ENCODE measurements around the gene SBDS.

SBDS gene

DNA sequence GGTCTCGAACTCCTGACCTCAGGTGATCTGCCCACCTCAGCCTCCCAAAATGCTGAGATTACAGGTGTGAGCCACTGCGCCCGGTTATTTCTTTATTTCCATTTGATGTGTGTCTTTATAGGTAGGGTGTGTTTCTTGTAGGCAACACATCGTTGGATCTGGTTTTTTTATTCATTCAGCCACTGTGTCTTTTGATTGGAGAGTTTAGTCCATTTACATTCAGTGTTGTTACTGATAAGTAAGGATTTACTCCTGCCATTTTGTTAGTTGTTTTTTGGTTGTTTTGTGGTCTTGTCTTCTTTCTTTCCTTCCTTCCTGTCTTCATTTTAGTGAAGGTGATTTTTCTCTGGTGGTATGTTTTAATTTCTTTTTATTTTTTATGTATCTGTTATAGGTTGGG, 57.4 kb downstream of the SBDS start:
- Histone ChIP-seq H3K4me1 (peaks cover 3% of the 10 kb centered on the region), H3K4me3 (no peak overlapping the region), H3K27ac (no peak overlapping the region), H3K27me3 (no peaks in the 10 kb centered on the region), H3K36me3 (peaks cover 85% of the 10 kb centered on the region), H3K4me2 (no peak overlapping the region), H3K9me3 (peaks cover 30% of the 10 kb centered on the region), H4K20me1 (peaks cover 98% of the 10 kb centered on the region), H3K9ac (no peak overlapping the region)
- no peak for TF ChIP-seq Cebpa-rat (IDR thresholded peaks at IDR 0.05)

Data from BLaER1 (cell line).